Midbrain (tissue), 1 donor: ENCODE measurements around the gene CELSR1.

ENCODE experiments used
- DNase-seq: peaks from one replicate; lab custom pipeline; 2025; lab: John Stamatoyannopoulos, UW

CELSR1 gene

GRCh38 chr22:46537225-46537945, at the start of gene CELSR1:
Gene CELSR1 (minus strand): TSS chr22:46537620. CDS start chr22:46537170, 450 bp downstream.
- DNase-seq = no peak

- no peak for DNase-seq
Observed at GRCh38 chr22:46587061-46587460, 49.6 kb upstream of the CELSR1 start.

- no peak for DNase-seq
Observed at GRCh38 chr22:46586531-46587011, 49.2 kb upstream of the CELSR1 start.

GRCh38 chr22:46586123-46586519, 48.7 kb upstream of the CELSR1 start:
- DNase-seq = no peak

- no peak for DNase-seq
Observed at GRCh38 chr22:46585340-46586122, 48.1 kb upstream of the CELSR1 start.

- no peak for DNase-seq
Observed at GRCh38 chr22:46584081-46584921, 46.9 kb upstream of the CELSR1 start.

GRCh38 chr22:46583571-46583970, 46.2 kb upstream of the CELSR1 start:
- no peak for DNase-seq

- DNase-seq = no peak
Observed at GRCh38 chr22:46582281-46582933, 45.0 kb upstream of the CELSR1 start.

- no peak for DNase-seq
Observed at GRCh38 chr22:46581538-46582244, 44.3 kb upstream of the CELSR1 start.

- no peak for DNase-seq
Observed at GRCh38 chr22:46580940-46581537, 43.6 kb upstream of the CELSR1 start.

- DNase-seq = no peak
Observed at GRCh38 chr22:46579751-46580449, 42.5 kb upstream of the CELSR1 start.

- DNase-seq = no peak
Observed at GRCh38 chr22:46578824-46579561, 41.6 kb upstream of the CELSR1 start.

GRCh38 chr22:46578251-46578823, 40.9 kb upstream of the CELSR1 start:
- no peak for DNase-seq

- no peak for DNase-seq
Observed at GRCh38 chr22:46577368-46578249, 40.2 kb upstream of the CELSR1 start.

GRCh38 chr22:46576556-46577367, 39.3 kb upstream of the CELSR1 start:
- DNase-seq = no peak

- no peak for DNase-seq
Observed at GRCh38 chr22:46575911-46576555, 38.6 kb upstream of the CELSR1 start.
